Sigmoid colon (tissue), 7 donors: ENCODE data around the gene MARCHF9. TPM values are rescaled to one million over a fixed set of nuclear protein-coding genes. Genes with fewer than 3 reads are reported as not detected.

Experiments used
- DNase-seq: peaks from one replicate; pipeline ENCODE4 v3.0.0-alpha.2; 2019
- H3K27ac ChIP-seq, 4 donors: fragments of 200-600 bp; sonication (generic); one replicate each; pipeline ENCODE4 v1.5.1; 2016 to 2019; ENCODE audit warnings: mild to moderate bottlenecking in 1 of 4
- H3K27me3 ChIP-seq, 3 donors: fragments of 200-600 bp; sonication (generic); one replicate each; pipeline ENCODE4 v1.5.1; 2019; ENCODE audit warnings: mild to moderate bottlenecking in 1 of 3
- H3K36me3 ChIP-seq, 4 donors: fragments of 200-600 bp; sonication (generic); one replicate each; pipeline ENCODE4 v1.5.1; 2016 to 2019
- H3K4me1 ChIP-seq, 4 donors: fragments of 200-600 bp; sonication (generic); one replicate each; pipeline ENCODE4 v1.5.1; 2017 to 2019
- H3K4me3 ChIP-seq, 4 donors: fragments of 200-600 bp; sonication (generic); one replicate each; pipeline ENCODE4 v1.5.1; 2017 to 2019; ENCODE audit warnings: mild to moderate bottlenecking in 2 of 4, moderate library complexity in 1 of 4
- H3K9me3 ChIP-seq, 4 donors: fragments of 200-600 bp in 3 of 4; sonication (generic) in 3 of 4; one replicate each; pipeline versions ENCODE4 v1.5.1 to v1.6.1; 2013 to 2019
- CTCF ChIP-seq, 4 experiments: fragments of 450-650 bp in 3 of 4; fragments of 200-600 bp in 1 of 4; IDR thresholded peaks; one replicate each; pipeline ENCODE4 v1.5.1; 2016 to 2019; ENCODE audit warnings: antibody characterized with exemption in 4 of 4, mild to moderate bottlenecking in 3 of 4, moderate library complexity in 2 of 4
- EP300 ChIP-seq, 4 donors: sonication (generic); formaldehyde crosslinking; IDR thresholded peaks; one replicate each; pipeline ENCODE4 v1.6.1; 2017; ENCODE audit warnings: antibody characterized with exemption in 4 of 4
- POLR2A ChIP-seq, 2 donors: fragments of 450-650 bp; IDR thresholded peaks; one replicate each; pipeline ENCODE4 v1.6.1; 2016; ENCODE audit warnings: antibody characterized with exemption in 2 of 2, mild to moderate bottlenecking in 2 of 2, moderate library complexity in 2 of 2
- POLR2AphosphoS5 ChIP-seq, 4 donors: sonication (generic); formaldehyde crosslinking; IDR thresholded peaks; one replicate each; pipeline ENCODE4 v1.6.1; 2017; ENCODE audit warnings: antibody characterized with exemption in 4 of 4
- WGBS, 2 donors: extraction: QIAGEN DNeasy Blood & Tissue Kit; methylation state at CpG; one replicate each; pipeline ENCODE4 v1.1.7; 2013; 5-methylcytosine and 5-hydroxymethylcytosine counted together
- intact Hi-C: fragments of 100-400 bp; cut with DNase I; formaldehyde crosslinking; loops from one replicate; pipeline ENCODE4 v1.15.1; 2023
- polyA plus RNA-seq, 3 donors: library from polyadenylated mRNA; stranded (reverse); fragments of 200-250 nt; gene quantifications; one replicate each; pipeline ENCODE4 v1.2.3, GENCODE V29; 2013
- total RNA-seq, 4 donors: library from RNA; depleted of rRNA; stranded (reverse); fragments of >200 nt; gene quantifications; one replicate each; pipeline ENCODE4 v1.1.0, GENCODE V29; 2016
- donor health status: healthy with polysubstance abuse.
- donor health status: Bipolar disorder and iron deficiency.
- donor health status: healthy.

MARCHF9 gene
- total and polyA plus RNA-seq, 7 donors = 5.5 to 14.9 (median 7.9) TPM

- H3K27me3 ChIP-seq = no peaks in the 10 kb centered on the region
- 0 to 1% methylated on average over 34 of the region's 34 CpGs for WGBS, 2 donors
- H3K36me3 ChIP-seq = peaks cover 0 to 31% (median 13%) of the 10 kb centered on the region in 4 donors
- intact Hi-C loops = no loop called here
- no peaks in the 10 kb centered on the region for H3K9me3 ChIP-seq
- DNase-seq = peak; percentile 67
- H3K4me3 ChIP-seq = peak overlapping the region; percentile 51 to 93 (median 84)
- peak overlapping the region; percentile 61 to 77 (median 66) for H3K27ac ChIP-seq
- H3K4me1 ChIP-seq = peaks cover 0 to 41% (median 37%) of the 10 kb centered on the region in 4 donors
- TF ChIP-seq EP300 (IDR thresholded peaks at IDR 0.05) (no peak), POLR2A (IDR thresholded peaks at IDR 0.05) (no peak)
These were observed 221 bp downstream of the MARCHF9 start for GRCh38 chr12:57755194-57755453.

- TF ChIP-seq CTCF (IDR thresholded peaks at IDR 0.05) (no peak), POLR2AphosphoS5 (IDR thresholded peaks at IDR 0.05) (no peak), POLR2A (IDR thresholded peaks at IDR 0.05) (no peak), EP300 (IDR thresholded peaks at IDR 0.05) (no peak)
- H3K27ac ChIP-seq = peak overlapping the region; percentile 61 to 77 (median 66)
- peaks cover 0 to 26% (median 13%) of the 10 kb centered on the region in 4 donors for H3K36me3 ChIP-seq
- DNase-seq = peak; percentile 66
- no peaks in the 10 kb centered on the region for H3K9me3 ChIP-seq
- peak overlapping the region; percentile 51 to 93 (median 84) for H3K4me3 ChIP-seq
- H3K27me3 ChIP-seq = no peaks in the 10 kb centered on the region
- H3K4me1 ChIP-seq = peaks cover 0 to 39% (median 34%) of the 10 kb centered on the region in 4 donors
- 1% methylated on average over 76 of the region's 76 CpGs for WGBS, 2 donors
- intact Hi-C loops = no loop called here
These were observed 810 bp downstream of the MARCHF9 start for GRCh38 chr12:57755454-57756372.

- Histone ChIP-seq H3K36me3 (peaks cover 0 to 22% (median 13%) of the 10 kb centered on the region in 4 donors), H3K4me3 (peak overlapping the region in 3 of 4 donors; percentile 80 to 93 (median 87)), H3K27me3 (peaks cover 0 to 6% (median under 1%) of the 10 kb centered on the region in 3 donors), H3K4me1 (peaks cover 0 to 29% (median 25%) of the 10 kb centered on the region in 4 donors), H3K27ac (peak overlapping the region in 1 of 4 donors; percentile 67), H3K9me3 (no peaks in the 10 kb centered on the region)
- TF ChIP-seq POLR2A (IDR thresholded peaks at IDR 0.05) = no peak
- no peak for TF ChIP-seq EP300 (IDR thresholded peaks at IDR 0.05)
- TF ChIP-seq POLR2AphosphoS5 (IDR thresholded peaks at IDR 0.05) = no peak
- peak in 3 of 4 experiments; percentile 20 to 69 (median 42) for TF ChIP-seq CTCF (IDR thresholded peaks at IDR 0.05)
- intact Hi-C loops = no loop called here
- DNase-seq = peak; percentile 65
- WGBS, 2 donors = 28 to 31% methylated on average over 22 of the region's 22 CpGs
These were observed 1.8 kb downstream of the MARCHF9 start for GRCh38 chr12:57756406-57757341.

- H3K36me3 ChIP-seq = peaks cover 0 to 22% (median 13%) of the 10 kb centered on the region in 4 donors
- 94 to 96% methylated on average over 4 of the region's 4 CpGs for WGBS, 2 donors
- H3K27me3 ChIP-seq = peaks cover 7 to 17% (median 8%) of the 10 kb centered on the region in 3 donors
- H3K9me3 ChIP-seq = no peaks in the 10 kb centered on the region
- no peak overlapping the region for H3K4me3 ChIP-seq
- peaks cover 0 to 26% (median 22%) of the 10 kb centered on the region in 4 donors for H3K4me1 ChIP-seq
- intact Hi-C loops = no loop called here
- no peak for TF ChIP-seq EP300 (IDR thresholded peaks at IDR 0.05)
- no peak for TF ChIP-seq POLR2A (IDR thresholded peaks at IDR 0.05)
- no peak for TF ChIP-seq POLR2AphosphoS5 (IDR thresholded peaks at IDR 0.05)
- TF ChIP-seq CTCF (IDR thresholded peaks at IDR 0.05) = no peak
- DNase-seq = no peak
- no peak overlapping the region for H3K27ac ChIP-seq
These were observed 2.9 kb downstream of the MARCHF9 start for GRCh38 chr12:57757771-57758170.
